Gastroesophageal sphincter (tissue), 3 donors: ENCODE results near the gene CYP4V2.

Source experiments
- CTCF ChIP-seq, 4 experiments: fragments of 200-600 bp in 2 of 4; fragments of 450-650 bp in 2 of 4; sonication (generic) in 1 of 4; IDR thresholded peaks; one replicate each; pipeline ENCODE4 v1.5.1; 2017 to 2019; ENCODE audit warnings: antibody characterized with exemption in 4 of 4, mild to moderate bottlenecking in 2 of 4, moderate library complexity in 2 of 4
- POLR2A ChIP-seq, 2 donors: fragments of 450-650 bp; IDR thresholded peaks; one replicate each; pipeline ENCODE4 v1.6.1; 2017; ENCODE audit warnings: antibody characterized with exemption in 2 of 2, mild to moderate bottlenecking in 2 of 2, moderate library complexity in 1 of 2
- POLR2AphosphoS5 ChIP-seq: sonication (generic); formaldehyde crosslinking; IDR thresholded peaks from one replicate; pipeline ENCODE4 v1.6.1; 2017; ENCODE audit warnings: antibody characterized with exemption

GRCh38 chr4:186202490-186203140 lies 11.2 kb downstream of the CYP4V2 start:
- TF ChIP-seq POLR2A (IDR thresholded peaks at IDR 0.05), result no peak
- TF ChIP-seq CTCF (IDR thresholded peaks at IDR 0.05), result no peak
- no peak for TF ChIP-seq POLR2AphosphoS5
